ENCODE data around the gene GFRA1.

Gene GFRA1

GRCh38 chr10:116272440-116273283 lies at the start of gene GFRA1:
GFRA1 (minus strand) TSS chr10:116273206; CDS start chr10:116272029, 1,177 bp downstream.
- no peak for DNase-seq (ENCODE audit: low read depth, low spot score)

- DNase-seq (ENCODE audit: low read depth, low spot score): no peak
Measured at GRCh38 chr10:116316503-116316902, 43.5 kb upstream of the GFRA1 start.

- DNase-seq (ENCODE audit: low read depth, low spot score): no peak
Measured at GRCh38 chr10:116312548-116312947, 39.5 kb upstream of the GFRA1 start.

- DNase-seq (ENCODE audit: low read depth, low spot score): no peak
Measured at GRCh38 chr10:116311706-116312490, 38.9 kb upstream of the GFRA1 start.

- no peak for DNase-seq (ENCODE audit: low read depth, low spot score)
Measured at GRCh38 chr10:116311016-116311415, 38.0 kb upstream of the GFRA1 start.

- DNase-seq (ENCODE audit: low read depth, low spot score): no peak
Measured at GRCh38 chr10:116307455-116307854, 34.4 kb upstream of the GFRA1 start.

- no peak for DNase-seq (ENCODE audit: low read depth, low spot score)
Measured at GRCh38 chr10:116306847-116307246, 33.8 kb upstream of the GFRA1 start.

- no peak for DNase-seq (ENCODE audit: low read depth, low spot score)
Measured at GRCh38 chr10:116304923-116305322, 31.9 kb upstream of the GFRA1 start.

GRCh38 chr10:116300542-116300941 lies 27.5 kb upstream of the GFRA1 start:
- DNase-seq (ENCODE audit: low read depth, low spot score): no peak

- no peak for DNase-seq (ENCODE audit: low read depth, low spot score)
Measured at GRCh38 chr10:116298586-116298985, 25.6 kb upstream of the GFRA1 start.

- no peak for DNase-seq (ENCODE audit: low read depth, low spot score)
Measured at GRCh38 chr10:116296291-116296721, 23.3 kb upstream of the GFRA1 start.

GRCh38 chr10:116292493-116292892 lies 19.5 kb upstream of the GFRA1 start:
- DNase-seq (ENCODE audit: low read depth, low spot score): no peak

GRCh38 chr10:116289652-116290051 lies 16.6 kb upstream of the GFRA1 start:
- no peak for DNase-seq (ENCODE audit: low read depth, low spot score)

GRCh38 chr10:116287906-116288501 lies 15.0 kb upstream of the GFRA1 start:
- peak; percentile 24 for DNase-seq (ENCODE audit: low read depth, low spot score)

GRCh38 chr10:116286626-116287200 lies 13.7 kb upstream of the GFRA1 start:
- no peak for DNase-seq (ENCODE audit: low read depth, low spot score)

GRCh38 chr10:116281775-116282174 lies 8.8 kb upstream of the GFRA1 start:
- no peak for DNase-seq (ENCODE audit: low read depth, low spot score)

GRCh38 chr10:116278846-116279245 lies 5.8 kb upstream of the GFRA1 start:
- no peak for DNase-seq (ENCODE audit: low read depth, low spot score)

GRCh38 chr10:116276981-116277380 lies 4.0 kb upstream of the GFRA1 start:
- no peak for DNase-seq (ENCODE audit: low read depth, low spot score)

GRCh38 chr10:116274064-116274904 lies 1.3 kb upstream of the GFRA1 start:
- DNase-seq (ENCODE audit: low read depth, low spot score): no peak

GRCh38 chr10:116271593-116272439 lies 1.2 kb downstream of the GFRA1 start:
- DNase-seq (ENCODE audit: low read depth, low spot score): no peak

Data from smooth muscle cell of the brain vasculature (primary cell).